Stomach (tissue), 9 donors: ENCODE data around the gene ANTKMT. TPM values are rescaled to one million over a fixed set of nuclear protein-coding genes. Genes with fewer than 3 reads are reported as not detected.

Source experiments
- DNase-seq, 2 donors: peaks; one replicate each; pipeline versions ENCODE4 v3.0.0 to v3.0.0-alpha.2; 2013 to 2019
- H3K27ac ChIP-seq, 5 donors: fragments of 200-600 bp in 4 of 5; sonication (generic) in 4 of 5; one replicate each; pipeline ENCODE4 v1.5.1; 2013 to 2019; ENCODE audit warnings: mild to moderate bottlenecking in 1 of 5, moderate library complexity in 1 of 5
- H3K27me3 ChIP-seq, 3 donors: fragments of 200-600 bp; sonication (generic); one replicate each; pipeline ENCODE4 v1.5.1; 2017 to 2019; ENCODE audit warnings: mixed run types in 1 of 3
- H3K36me3 ChIP-seq, 4 donors: fragments of 200-600 bp; sonication (generic); 1 replicate in 3 of 4; 2 replicates in 1 of 4; pipeline ENCODE4 v1.5.1; 2016 to 2019
- H3K4me1 ChIP-seq, 4 donors: fragments of 200-600 bp; sonication (generic); one replicate each; pipeline ENCODE4 v1.5.1; 2016 to 2019
- H3K4me3 ChIP-seq, 4 donors: fragments of 200-600 bp; sonication (generic) in 3 of 4; one replicate each; pipeline ENCODE4 v1.5.1; 2016 to 2019; ENCODE audit warnings: mild to moderate bottlenecking in 1 of 4
- H3K9me3 ChIP-seq, 4 donors: fragments of 200-600 bp; sonication (generic); one replicate each; pipeline ENCODE4 v1.5.1; 2016 to 2019
- CTCF ChIP-seq, 7 experiments: fragments of 450-650 bp in 4 of 7; fragments of 200-600 bp in 3 of 7; sonication (generic) in 3 of 7; IDR thresholded peaks; one replicate each; pipeline ENCODE4 v1.5.1; 2016 to 2019; ENCODE audit warnings: antibody characterized with exemption in 7 of 7, control low read depth in 2 of 7, mild to moderate bottlenecking in 1 of 7
- EP300 ChIP-seq: sonication (generic); formaldehyde crosslinking; IDR thresholded peaks from one replicate; pipeline ENCODE4 v1.6.1; 2017; ENCODE audit warnings: antibody characterized with exemption
- POLR2A ChIP-seq, 4 donors: fragments of 450-650 bp; IDR thresholded peaks; one replicate each; pipeline ENCODE4 v1.6.1; 2016; ENCODE audit warnings: antibody characterized with exemption in 4 of 4, control low read depth in 2 of 4, mild to moderate bottlenecking in 1 of 4, moderate library complexity in 1 of 4
- POLR2AphosphoS5 ChIP-seq, 3 donors: sonication (generic); formaldehyde crosslinking; IDR thresholded peaks; one replicate each; pipeline ENCODE4 v1.6.1; 2016; ENCODE audit warnings: antibody characterized with exemption in 3 of 3
- WGBS, 5 donors: extraction: QIAGEN DNeasy Blood & Tissue Kit in 3 of 5; methylation state at CpG; one replicate each; pipeline versions ENCODE4 v1.1.5 to v1.1.7; 2013 to 2018; 5-methylcytosine and 5-hydroxymethylcytosine counted together
- intact Hi-C: fragments of 100-400 bp; cut with DNase I; formaldehyde crosslinking; loops from one replicate; pipeline ENCODE4 v1.15.1; 2023; ENCODE audit warnings: low total_unique reads
- polyA plus RNA-seq, 3 donors: library from polyadenylated mRNA; stranded (reverse); fragments of 200-250 nt; gene quantifications; one replicate each; pipeline ENCODE4 v1.2.3, GENCODE V29; 2013
- total RNA-seq, 5 donors: library from RNA; depleted of rRNA; stranded (reverse); fragments of >200 nt; gene quantifications; one replicate each; pipeline versions ENCODE4 v1.1.0 to v1.2.3, GENCODE V29; 2014 to 2016
- donor health status: healthy with polysubstance abuse.
- donor health status: Bipolar disorder and iron deficiency.
- donor health status: healthy.

ANTKMT gene
- total and polyA plus RNA-seq, 8 donors = 9.7 to 602 (median 51.5) TPM

GRCh38 chr16:718389-718788 lies 2.6 kb upstream of the ANTKMT start:
- DNase-seq = no peak
- H3K27ac ChIP-seq = no peak overlapping the region
- H3K9me3 ChIP-seq = no peaks in the 10 kb centered on the region
- peaks cover 0 to 41% (median 5%) of the 10 kb centered on the region in 3 donors for H3K27me3 ChIP-seq
- H3K4me3 ChIP-seq = no peak overlapping the region
- peaks cover 0 to 14% (median 0%) of the 10 kb centered on the region in 4 donors for H3K36me3 ChIP-seq
- intact Hi-C loops = no loop called here
- 79 to 87% (median 84%) methylated on average over 6 to 9 of the region's 9 CpGs for whole genome bisulfite sequencing, 5 donors
- TF ChIP-seq POLR2AphosphoS5 (IDR thresholded peaks at IDR 0.05) (no peak), POLR2A (IDR thresholded peaks at IDR 0.05) (no peak), EP300 (no peak), CTCF (IDR thresholded peaks at IDR 0.05) (no peak)
- H3K4me1 ChIP-seq = peaks cover 40 to 70% (median 67%) of the 10 kb centered on the region in 4 donors

- TF ChIP-seq POLR2AphosphoS5 (IDR thresholded peaks at IDR 0.05) (no peak), CTCF (IDR thresholded peaks at IDR 0.05) (no peak), POLR2A (IDR thresholded peaks at IDR 0.05) (no peak), EP300 (no peak)
- Histone ChIP-seq H3K9me3 (no peaks in the 10 kb centered on the region), H3K36me3 (peaks cover 0 to 14% (median 0%) of the 10 kb centered on the region in 4 donors), H3K27me3 (peaks cover 0 to 37% (median 5%) of the 10 kb centered on the region in 3 donors), H3K4me1 (peaks cover 40 to 70% (median 67%) of the 10 kb centered on the region in 4 donors), H3K27ac (no peak overlapping the region), H3K4me3 (no peak overlapping the region)
- WGBS, 5 donors = 39 to 67% (median 57%) methylated on average over 5 to 6 of the region's 6 CpGs
- intact Hi-C loops = no loop called here
- no peak for DNase-seq
Measured at GRCh38 chr16:718922-719321, 2.0 kb upstream of the ANTKMT start.

GRCh38 chr16:719815-720446 lies 1.0 kb upstream of the ANTKMT start:
- Histone ChIP-seq H3K9me3 (no peaks in the 10 kb centered on the region), H3K36me3 (peaks cover 0 to 14% (median 0%) of the 10 kb centered on the region in 4 donors), H3K4me3 (peak overlapping the region; percentile 63 to 88 (median 80)), H3K27me3 (peaks cover 0 to 35% (median 0%) of the 10 kb centered on the region in 3 donors), H3K27ac (peak overlapping the region; percentile 88 to 94 (median 90)), H3K4me1 (peaks cover 35 to 63% (median 60%) of the 10 kb centered on the region in 4 donors)
- peak in 1 of 2 donors; percentile 49 for DNase-seq
- intact Hi-C loops = no loop called here
- TF ChIP-seq CTCF (IDR thresholded peaks at IDR 0.05) (no peak), EP300 (no peak), POLR2AphosphoS5 (IDR thresholded peaks at IDR 0.05) (no peak), POLR2A (IDR thresholded peaks at IDR 0.05) (no peak)
- WGBS, 5 donors = 7 to 11% (median 7%) methylated on average over 14 to 16 of the region's 16 CpGs

GRCh38 chr16:720447-720989 lies 428 bp upstream of the ANTKMT start:
- 0 to 2% (median 1%) methylated on average over 7 to 38 of the region's 38 CpGs for WGBS, 5 donors
- H3K4me1 ChIP-seq = peaks cover 31 to 59% (median 57%) of the 10 kb centered on the region in 4 donors
- peaks cover 0 to 37% (median 0%) of the 10 kb centered on the region in 3 donors for H3K27me3 ChIP-seq
- peaks cover 0 to 14% (median 0%) of the 10 kb centered on the region in 4 donors for H3K36me3 ChIP-seq
- TF ChIP-seq POLR2AphosphoS5 (IDR thresholded peaks at IDR 0.05) (no peak), CTCF (IDR thresholded peaks at IDR 0.05) (no peak)
- peak in 1 of 2 donors; percentile 91 for DNase-seq
- intact Hi-C loops = no loop called here
- peak overlapping the region; percentile 88 to 94 (median 90) for H3K27ac ChIP-seq
- H3K9me3 ChIP-seq = no peaks in the 10 kb centered on the region
- H3K4me3 ChIP-seq = peak overlapping the region; percentile 63 to 88 (median 80)
